HG03097 (cell line): Measurements from ENCODE around the gene ADGRL1.
"Not testable (repeated sequence)": the region's sequence is repeated elsewhere in the genome, so short reads cannot be mapped to it uniquely, and the experiment has no call there.

ENCODE experiments used
- ATAC-seq: cut with Tn5 transposase; IDR thresholded peaks from one replicate; pipeline ENCODE4 v1.9.1; 2021; ENCODE audit not compliant: unreplicated experiment, low FRiP score

The ADGRL1 gene

DNA sequence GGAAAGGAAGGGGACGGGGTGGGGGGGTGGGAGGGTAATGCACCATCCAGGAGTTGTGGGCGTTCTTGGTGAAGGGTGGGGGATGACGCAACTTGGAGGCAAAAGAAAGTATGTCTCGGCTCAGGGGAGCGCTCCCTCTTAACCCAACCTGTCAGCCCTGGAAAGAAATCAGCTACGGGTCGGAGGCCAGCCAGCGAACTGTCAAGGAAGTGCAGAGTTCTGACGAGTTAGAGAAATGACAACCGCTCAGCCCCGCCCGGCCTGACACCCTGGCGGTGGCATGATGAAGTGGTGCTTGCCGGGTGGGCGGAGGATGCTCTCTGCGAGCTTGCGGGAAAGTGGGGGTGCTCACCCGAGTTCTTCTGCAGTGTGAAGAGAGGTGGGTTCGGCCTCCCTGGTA, 15.4 kb upstream of the ADGRL1 start:
- not testable (repeated sequence) for ATAC-seq

DNA sequence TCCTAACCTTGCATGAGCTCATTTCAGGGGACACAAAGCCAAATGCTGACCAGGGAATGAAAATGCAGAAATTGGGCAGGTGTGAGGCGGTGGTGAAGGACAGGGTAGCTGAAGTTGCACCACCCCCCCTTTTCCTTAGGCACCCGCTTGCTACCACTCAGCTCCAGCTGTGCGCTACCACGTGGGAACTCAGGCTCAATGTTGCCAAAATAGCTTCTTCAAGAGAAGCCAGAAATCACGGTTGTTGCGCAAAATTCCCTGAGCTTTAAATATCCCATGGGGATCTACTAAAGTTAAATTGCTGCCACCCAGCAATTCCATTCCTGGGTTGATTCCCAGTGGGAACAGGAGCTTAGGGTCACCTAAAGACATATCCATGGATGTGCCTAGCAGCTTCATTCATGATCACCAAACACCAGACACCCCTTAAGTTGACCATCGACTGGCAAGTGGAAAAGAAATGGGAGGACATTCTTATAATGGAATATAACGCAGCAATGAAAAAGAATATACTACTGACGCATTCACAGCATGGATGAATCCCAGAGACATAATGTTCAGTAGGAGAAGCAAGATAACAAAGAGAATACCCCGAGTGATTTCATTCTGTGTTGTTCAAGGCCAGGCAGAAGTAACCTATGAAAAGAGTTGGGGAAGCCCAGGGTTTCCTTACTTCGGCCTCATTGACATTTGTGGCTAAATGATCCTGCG, 12.8 kb upstream of the ADGRL1 start:
- no peak for ATAC-seq

DNA sequence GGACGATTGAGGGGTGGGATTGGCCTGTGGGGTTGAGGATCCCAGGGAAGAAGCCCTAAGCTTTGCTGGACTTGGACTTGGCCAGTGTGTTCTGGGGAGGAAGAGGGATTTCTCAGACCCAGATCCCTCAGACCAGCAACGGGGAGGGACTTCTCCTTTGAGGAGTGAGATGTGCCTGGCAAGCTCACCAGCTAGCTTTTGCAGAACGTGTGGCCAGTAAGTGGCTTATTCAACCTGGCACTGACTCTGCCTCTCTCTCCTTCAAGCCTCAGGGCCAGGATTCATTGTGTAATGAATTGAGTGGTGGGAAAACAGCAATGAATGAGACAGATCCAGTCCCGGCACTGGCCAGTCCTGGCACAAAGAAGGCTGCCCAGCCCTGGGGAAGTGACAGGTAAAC, 11.9 kb upstream of the ADGRL1 start:
- not testable (repeated sequence) for ATAC-seq

DNA sequence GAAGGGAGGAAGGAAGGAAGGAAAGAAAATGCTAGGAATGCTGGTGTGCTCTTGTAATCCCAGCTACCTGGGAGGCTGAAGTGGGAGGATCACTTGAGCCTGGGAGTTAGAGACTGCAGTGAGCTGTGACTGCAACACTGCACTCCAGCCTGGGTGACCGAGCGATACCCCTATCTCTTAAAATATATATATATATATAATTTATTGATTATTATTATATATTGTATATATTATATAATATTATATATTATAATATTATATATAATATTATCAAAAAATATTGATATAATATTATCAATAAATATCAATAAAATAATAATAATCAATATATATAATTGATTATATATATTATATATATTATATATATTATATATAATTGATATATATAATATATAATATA, 8.6 kb upstream of the ADGRL1 start:
- ATAC-seq, result no peak

DNA sequence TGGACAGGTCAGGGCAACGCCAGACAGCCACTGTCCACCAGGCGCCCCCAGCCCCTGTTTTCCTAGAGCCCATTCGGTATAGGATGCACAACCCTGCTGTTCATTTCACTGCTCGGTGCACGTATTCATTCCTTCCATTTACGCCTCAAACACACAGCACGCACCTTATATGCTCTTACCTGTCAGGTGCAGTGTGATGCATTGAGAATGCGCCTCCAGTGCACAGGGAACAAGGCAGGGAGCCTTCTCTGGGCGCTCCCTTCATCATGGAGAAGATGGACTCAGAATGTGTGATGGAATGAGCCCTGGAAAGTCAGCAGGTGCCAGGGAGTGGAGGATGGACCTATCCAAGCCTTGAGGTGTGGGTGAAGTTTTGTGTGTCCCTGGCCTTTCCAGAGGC, 4.2 kb upstream of the ADGRL1 start:
- ATAC-seq, result not testable (repeated sequence)

DNA sequence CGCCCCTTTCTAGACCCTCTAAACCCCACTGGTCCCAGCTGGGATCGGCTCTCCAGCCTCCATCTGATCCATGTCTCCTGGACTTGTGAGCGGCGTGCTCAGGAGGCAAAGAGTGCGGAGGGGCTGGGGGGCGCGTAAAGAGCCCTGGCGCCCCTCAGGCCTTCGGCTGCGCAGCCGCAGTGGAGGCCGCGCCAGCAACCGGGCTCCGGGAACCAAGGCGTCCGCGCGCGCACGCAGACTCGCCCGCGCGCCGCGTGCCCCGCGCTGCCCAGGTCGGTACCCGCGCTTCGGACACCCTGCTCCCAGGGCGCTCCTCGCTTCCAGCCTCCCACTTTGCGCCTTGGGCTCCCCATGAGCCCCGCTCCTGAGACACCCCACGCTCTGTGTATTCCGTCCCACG, 3.4 kb upstream of the ADGRL1 start:
- not testable (repeated sequence) for ATAC-seq

DNA sequence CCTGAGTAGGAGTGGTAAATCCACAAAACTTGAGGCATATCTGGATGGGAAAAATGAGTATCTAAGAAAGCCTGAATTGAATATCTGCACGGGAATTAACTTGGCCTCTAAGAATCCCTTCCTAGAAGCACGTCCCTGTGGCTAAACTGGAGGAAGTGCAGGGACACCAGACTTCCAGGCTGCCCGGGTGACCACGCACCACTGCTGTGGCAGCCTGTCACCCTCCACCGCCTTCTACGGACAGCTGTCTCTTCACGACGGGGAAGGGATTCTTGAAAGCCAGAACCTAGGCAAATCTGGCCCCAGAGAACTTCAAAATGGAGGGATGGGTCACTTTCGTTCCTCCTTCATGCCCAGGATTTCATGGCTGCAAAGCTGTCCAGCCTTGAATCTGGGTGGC, 2.5 kb upstream of the ADGRL1 start:
- ATAC-seq, result not testable (repeated sequence)

DNA sequence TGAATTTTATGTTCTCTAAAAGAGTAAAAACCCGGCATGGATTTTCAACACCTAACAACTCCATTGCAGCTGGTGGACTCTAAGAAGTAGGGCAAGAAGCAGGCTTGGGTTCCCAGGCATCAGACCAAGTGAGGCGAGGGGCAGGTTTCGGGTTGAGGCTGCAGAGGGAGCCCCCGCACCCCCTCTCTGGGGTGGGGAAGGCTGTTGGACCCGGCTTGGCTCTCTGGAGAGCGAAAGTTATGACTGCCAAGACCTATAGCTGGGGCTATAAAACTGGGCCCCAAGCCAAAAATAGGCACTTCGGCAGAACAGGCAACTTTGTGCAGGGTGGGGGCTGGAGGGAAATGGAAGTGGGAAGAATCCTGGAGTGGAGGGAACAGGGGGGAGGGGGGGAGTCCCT, 1.8 kb upstream of the ADGRL1 start:
- not testable (repeated sequence) for ATAC-seq

DNA sequence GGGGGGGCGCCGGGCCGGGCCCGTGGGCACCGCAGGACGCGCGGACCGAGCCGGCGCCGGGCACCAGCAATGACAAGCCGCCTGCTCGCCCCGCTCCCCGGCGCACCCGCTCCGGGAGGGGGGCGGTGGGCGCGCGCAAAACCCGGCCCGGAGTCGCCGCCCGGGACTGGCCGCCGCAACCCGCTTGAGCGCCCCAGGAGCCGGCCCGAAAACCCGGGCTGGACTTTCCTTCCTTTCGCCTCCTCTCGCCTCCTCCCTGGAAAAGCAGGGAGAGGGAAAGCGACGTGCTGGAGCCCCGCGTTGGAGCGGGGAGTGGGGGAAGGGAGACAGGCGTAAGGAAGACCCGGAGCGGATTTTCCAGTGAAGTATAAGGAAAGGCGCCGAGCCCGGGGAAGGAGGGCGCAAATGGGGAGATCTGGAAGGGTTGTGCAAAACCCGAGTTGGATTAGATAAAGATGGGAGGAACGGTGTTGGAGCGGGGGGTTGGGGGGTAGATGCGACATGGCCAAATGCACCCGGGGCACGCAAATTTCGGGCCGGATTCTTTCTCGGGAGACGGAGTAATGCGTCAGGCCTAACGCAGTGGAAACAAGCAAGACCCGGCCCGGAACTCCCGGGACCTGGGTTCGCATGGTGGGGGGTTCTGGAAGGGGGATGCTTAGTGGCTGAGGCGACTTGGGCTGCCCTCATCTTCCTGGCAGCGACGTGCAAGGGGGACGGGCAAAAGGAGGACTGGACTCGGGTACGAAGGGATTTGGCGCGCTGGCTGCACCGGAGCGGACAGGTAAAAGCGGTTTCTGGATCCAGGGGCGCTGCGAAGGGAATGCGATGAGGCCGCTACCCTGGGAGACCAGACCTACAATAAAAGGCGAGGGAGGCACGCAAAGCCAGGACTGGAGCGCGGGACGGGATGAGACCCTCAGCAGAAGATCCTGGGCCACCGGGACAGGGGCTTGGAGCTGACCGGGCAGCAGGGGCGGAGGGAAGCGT, 1.1 kb upstream of the ADGRL1 start:
- ATAC-seq, result not testable (repeated sequence)

DNA sequence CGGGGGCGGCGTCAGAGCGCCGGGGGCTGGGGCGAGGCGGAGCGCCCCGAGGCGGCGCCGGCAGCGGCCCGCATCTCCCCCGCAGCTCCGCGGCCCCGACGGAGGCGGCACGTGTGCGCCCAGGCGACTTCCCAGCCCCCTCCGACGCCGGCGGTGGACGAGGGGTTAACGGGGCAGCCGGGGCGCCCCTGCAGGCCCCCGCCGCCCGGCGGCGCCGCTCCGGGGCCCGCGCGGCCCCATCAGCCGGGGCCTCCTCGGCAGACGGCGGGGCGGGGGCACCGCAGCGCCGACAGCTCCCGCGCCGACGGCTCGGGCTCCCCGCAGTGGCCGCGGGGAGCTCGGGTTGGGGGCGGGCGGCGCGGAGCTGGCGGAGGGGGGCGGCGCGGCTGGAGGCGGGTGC, 339 bp upstream of the ADGRL1 start:
- not testable (repeated sequence) for ATAC-seq

DNA sequence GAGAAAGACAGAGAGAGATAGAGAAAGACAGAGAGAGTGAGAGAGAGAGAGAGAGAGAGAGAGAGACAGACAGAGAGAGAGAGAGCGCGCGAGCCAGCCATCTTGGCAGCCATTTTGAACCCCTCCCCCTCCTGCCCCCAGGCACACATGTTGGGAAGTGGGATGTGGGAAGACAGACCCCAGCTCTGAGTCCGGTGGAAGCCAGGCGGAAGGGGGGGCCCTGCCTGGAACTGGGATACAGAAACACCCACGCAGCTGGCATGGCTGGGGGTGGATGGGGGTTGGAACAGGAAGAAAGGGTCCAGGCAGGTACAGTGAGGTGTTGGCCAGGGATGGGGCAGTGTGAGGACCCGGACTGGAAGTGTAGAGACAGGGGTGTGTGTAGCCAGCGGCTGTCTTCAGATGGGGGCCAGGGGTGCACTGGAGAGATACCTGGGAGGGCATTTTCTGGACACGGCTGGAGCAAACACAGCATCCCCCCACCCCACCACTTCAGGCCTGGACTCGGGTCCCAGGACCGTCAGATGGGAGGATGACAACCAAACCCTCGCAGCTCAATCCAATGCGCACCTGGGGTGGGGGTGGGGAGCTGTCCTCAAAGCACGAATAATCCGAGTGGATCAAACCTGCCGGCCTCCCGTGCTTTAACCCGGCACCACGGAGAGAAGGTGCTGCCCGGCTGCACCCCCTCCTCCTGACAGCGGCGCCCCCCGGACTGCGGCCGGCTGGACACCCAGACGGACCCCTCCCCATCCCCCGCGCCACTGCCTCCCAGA, 1.1 kb downstream of the ADGRL1 start:
- not testable (repeated sequence) for ATAC-seq

DNA sequence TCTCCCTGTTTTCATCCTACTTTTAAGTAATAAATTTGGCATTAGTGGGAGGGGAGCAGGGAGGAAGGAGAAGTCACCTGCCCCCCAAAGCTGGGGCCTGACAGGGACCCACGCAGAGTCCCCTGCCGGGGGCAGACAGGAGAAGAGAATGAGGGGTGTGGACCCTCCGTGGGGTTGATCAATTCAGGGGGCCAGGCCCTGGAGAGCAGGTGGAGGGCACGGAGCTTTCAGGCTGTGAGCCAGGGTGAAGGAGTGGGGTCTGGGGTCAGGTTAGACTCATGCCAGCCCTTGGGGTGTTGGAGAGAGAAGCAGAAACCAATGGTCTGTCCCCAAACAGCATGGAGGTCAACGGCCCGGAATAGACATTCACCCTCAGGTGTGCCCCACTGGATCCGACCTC, 1.8 kb downstream of the ADGRL1 start:
- not testable (repeated sequence) for ATAC-seq

DNA sequence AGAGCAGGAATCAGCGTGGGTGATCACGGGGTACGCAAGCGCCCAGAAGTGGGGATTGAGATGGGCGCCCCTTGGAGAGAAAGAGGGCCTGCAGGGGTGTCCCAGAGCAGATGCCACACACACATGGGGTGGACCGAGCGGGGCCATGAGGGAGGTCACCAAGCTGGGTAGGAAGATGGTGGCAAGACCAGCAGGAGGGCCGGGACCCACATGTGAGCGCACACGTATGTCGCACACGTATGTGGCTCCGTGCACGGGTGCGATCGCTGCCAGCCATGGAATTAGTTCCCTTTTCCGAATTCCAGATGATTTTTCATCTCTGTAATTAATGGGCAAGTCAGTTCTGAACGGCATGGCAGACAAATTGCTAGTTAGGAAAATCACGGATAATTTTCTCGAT, 2.2 kb downstream of the ADGRL1 start:
- ATAC-seq, result not testable (repeated sequence)

DNA sequence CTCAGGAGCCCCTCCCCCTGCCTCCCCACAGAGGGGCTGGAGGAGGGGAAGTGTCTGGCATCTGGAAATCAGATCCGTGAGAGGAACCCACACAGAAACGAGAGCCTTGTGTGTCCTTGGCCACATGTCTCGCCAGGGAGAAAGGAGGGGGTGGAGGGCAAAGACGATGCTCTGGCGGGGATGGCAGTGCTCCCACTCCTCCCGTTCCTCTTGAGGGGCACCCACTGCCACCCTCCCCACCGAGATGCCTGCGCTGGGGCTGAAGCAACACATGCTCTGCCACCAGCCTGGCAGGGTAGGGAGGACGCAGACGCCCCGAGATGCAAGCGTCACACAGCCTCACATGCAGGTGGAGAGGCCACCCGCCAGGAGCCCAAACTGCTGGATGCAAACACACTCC, 2.8 kb downstream of the ADGRL1 start:
- ATAC-seq, result no peak

DNA sequence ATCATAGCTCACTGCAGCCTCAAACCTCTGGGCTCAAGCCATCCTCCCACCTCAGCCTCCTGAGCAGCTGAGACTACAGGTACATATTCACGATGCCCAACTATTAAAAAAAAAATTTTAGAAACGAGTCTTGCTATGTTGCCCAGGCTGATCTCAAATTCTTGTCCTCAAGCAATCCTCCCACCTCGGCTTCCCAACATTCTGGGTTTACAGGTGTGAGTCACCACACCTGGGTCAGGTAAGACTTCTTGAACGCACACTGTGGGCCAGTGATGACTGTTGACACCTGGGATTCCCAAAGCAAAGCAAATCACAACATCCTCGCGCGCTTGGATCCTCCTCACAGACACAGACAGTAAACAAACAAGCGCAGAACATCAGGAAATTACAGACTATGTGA, 4.5 kb downstream of the ADGRL1 start:
- ATAC-seq, result not testable (repeated sequence)

DNA sequence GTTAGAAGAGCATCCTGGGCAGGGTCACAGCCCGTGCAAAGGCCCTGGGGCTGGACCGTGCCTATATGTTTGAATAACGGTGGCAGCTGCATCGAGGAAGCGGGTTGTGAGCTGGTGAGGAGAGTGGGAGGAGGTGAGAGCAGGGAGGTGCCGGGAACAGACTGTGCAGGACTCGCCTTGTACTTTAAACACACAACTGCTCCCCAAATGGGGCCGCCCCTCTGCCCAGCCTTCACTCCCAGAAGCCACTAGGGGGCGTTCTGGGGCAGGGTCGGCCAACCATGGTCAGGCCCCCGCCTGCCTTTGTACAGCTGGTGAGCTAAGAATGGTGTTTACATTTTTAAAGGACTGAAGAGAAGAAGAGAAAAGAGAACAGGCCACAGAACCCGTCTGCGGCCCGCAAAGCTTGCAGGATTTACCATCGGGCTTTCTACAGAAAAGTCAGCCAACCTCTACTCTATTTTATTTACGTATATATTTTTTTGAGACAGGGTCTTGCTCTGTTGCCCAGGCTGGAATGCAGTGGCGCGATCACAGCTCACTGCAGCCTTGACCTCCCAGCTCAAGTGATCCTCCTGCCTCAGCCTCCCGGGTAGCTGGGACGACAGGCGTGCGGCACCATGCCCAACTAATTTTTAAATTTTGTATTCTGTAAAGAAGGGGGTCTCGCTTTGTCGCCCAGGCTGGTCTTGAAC, 5.7 kb downstream of the ADGRL1 start:
- ATAC-seq, result not testable (repeated sequence)

DNA sequence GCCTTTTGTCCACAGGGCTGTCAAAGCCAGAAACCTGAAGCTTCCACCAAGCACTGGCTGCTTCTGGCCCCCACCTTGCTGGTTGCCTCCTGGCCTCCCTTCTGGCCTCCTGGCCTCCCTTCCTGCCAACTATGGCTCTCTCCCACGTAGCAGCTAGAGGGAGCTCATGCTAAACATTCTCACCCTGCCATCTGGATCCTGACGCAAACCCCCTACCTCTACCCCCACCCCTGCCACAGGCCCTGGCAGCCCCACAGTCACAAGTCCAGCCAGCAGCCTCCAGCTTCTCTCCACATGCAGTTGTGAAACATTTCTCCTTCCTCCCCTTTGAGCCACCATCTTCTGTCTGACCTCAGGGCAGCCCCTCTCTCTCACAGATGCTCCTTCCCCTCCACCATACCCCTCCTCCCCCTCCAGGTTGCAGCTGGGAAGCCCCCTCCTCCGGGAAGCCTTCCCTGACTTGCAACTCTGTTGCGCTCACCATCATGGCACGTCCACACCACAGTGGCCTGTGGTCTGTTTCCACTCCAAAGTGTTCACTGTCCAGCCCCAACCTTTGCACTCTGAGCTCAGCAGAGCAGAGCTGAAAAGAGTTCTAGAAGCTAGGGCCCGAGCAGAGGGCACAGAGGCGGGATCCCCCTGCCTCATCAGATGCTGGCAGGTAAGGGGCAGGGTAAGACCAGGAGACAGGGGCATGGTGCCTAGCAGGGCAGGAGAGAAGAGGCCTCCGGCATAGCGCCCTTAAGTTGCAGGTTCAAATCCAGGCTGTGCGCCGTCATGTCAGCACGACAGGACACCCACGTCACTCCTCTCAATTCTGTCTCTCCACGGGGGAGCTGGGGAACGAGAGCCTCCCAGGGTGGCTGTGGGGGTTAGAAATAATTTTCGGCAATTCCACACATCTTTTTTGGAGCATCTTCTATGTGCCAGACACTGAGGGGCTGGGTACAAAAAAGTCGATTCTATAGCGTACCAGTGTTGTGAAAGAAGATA, 7.3 kb downstream of the ADGRL1 start:
- ATAC-seq, result no peak

DNA sequence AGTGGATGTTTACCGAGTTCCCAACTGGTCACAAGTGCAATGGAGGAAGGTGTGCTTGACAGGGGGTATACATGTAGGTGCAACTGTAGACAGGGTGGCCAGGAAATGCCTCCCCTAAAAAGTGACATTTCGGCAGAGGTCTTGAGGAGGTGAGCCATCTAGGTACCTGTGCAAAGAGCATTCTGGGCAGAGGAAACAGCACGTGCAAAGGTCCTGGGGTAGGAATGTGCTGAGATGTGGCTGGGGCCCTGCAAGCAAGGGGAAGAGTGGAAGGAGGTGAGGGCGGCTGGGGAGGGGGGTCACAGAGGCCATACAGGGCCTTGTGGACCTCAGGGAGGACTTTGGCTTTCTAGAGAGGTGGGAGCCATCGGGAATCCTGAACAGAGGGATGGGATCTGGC, 8.1 kb downstream of the ADGRL1 start:
- no peak for ATAC-seq

DNA sequence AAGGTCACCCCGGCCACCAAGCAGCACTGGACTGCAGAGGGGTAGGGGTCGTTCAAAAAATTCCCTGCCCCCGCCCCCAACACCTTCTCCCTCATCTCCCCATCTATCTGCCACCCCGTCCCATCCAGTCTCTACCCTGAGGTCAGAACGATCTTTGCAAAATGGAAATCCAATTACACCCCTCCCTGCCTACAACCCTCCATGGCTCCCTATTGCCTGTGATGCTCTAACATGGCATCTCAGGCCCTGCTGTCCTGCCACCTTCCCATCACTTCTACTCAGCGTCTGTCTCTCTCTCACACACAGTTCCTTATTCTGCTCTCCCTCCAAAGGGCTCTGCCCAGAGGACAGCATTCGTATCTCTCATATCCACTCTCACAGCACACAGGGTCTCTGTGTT, 8.7 kb downstream of the ADGRL1 start:
- not testable (repeated sequence) for ATAC-seq
